HCT116 (cell line): Measurements from ENCODE around the gene GFI1B. TPM values are rescaled to one million over a fixed set of nuclear protein-coding genes. Genes with fewer than 3 reads are reported as not detected.
"Not testable (repeated sequence)": the region's sequence is repeated elsewhere in the genome, so short reads cannot be mapped to it uniquely, and the experiment has no call there.

ENCODE experiments used
- ATAC-seq: fragments of 200-7000 bp; cut with Tn5 transposase; 2 replicates; pipeline ENCODE4 v1.9.1; 2020; ENCODE audit warnings: mild to moderate bottlenecking, moderate library complexity
- BruUV-seq: library from RNA; stranded (reverse); fragments of 400-500 nt; replicated peaks from 2 replicates; lab custom pipeline; 2021; lab: Mats Ljungman, UMichigan
- CTCF ChIA-PET: fragments of 300-600 bp; sonication (Branson Sonifier 250); formaldehyde crosslinking; loops from one replicate; lab custom pipeline; 2021; ENCODE audit warnings: antibody characterized with exemption; lab: Charles Lee
- POLR2A ChIA-PET: fragments of 300-600, 350-600 bp; sonication (Branson Sonifier 250); formaldehyde crosslinking; loops from one replicate; lab custom pipeline; 2021; ENCODE audit warnings: antibody characterized with exemption; lab: Charles Lee
- RAD21 ChIA-PET, 2 experiments: fragments of 300-600 bp; sonication (Branson Sonifier 250); formaldehyde crosslinking; loops; one replicate each; lab custom pipeline; 2023; ENCODE audit warnings: low total read pairs in 2 of 2; ENCODE audit not compliant: uncharacterized antibody in 2 of 2, unreplicated experiment in 2 of 2, low non-redundant PET in 1 of 2; lab: Charles Lee
- DNase-seq: peaks from one replicate; pipeline ENCODE4 v3.0.0-alpha.2; 2010; ENCODE audit warnings: low read depth, low spot score
- H2AFZ ChIP-seq: fragments of 200-600 bp; shearing (Covaris generic), sonication (generic); 2 replicates; pipeline ENCODE4 v1.6.1; 2017; ENCODE audit warnings: low read depth, mixed run types, mixed read lengths, antibody characterized with exemption, low read length; ENCODE audit not compliant: poor library complexity, severe bottlenecking
- H3K27ac ChIP-seq: 2 replicates; pipeline ENCODE4 v1.5.1; 2012; ENCODE audit warnings: low read depth, low read length
- H3K27me3 ChIP-seq: fragments of 200-600 bp; sonication (generic); 2 replicates; pipeline ENCODE4 v1.6.1; 2016; ENCODE audit warnings: mixed run types, low read length, mixed read lengths; ENCODE audit not compliant: insufficient read depth
- H3K36me3 ChIP-seq, 2 experiments: fragments of 200-500 bp in 1 of 2; fragments of 200-600 bp in 1 of 2; sonication (Bioruptor generic) in 1 of 2; sonication (generic) in 1 of 2; 2 replicates each; pipeline versions ENCODE4 v1.5.1 to v1.6.1; 2014 to 2016; ENCODE audit warnings: low read length in 2 of 2, inconsistent platforms in 1 of 2, mixed read lengths in 1 of 2, mixed run types in 1 of 2; ENCODE audit not compliant: insufficient read depth in 2 of 2, control insufficient read depth in 1 of 2
- H3K4me1 ChIP-seq, 2 experiments: fragments of 200-600 bp in 1 of 2; sonication (generic) in 1 of 2; 2 replicates each; pipeline versions ENCODE4 v1.5.1 to v1.6.1; 2012 to 2017; ENCODE audit warnings: low read length in 2 of 2, inconsistent platforms in 1 of 2, mild to moderate bottlenecking in 1 of 2, mixed read lengths in 1 of 2, mixed run types in 1 of 2, moderate library complexity in 1 of 2; ENCODE audit not compliant: insufficient read depth in 2 of 2, control insufficient read depth in 1 of 2
- H3K4me2 ChIP-seq: fragments of 200-600 bp; sonication (generic); 2 replicates; pipeline ENCODE4 v1.6.1; 2017; ENCODE audit warnings: mixed run types, low read length, mixed read lengths
- H3K4me3 ChIP-seq, 2 experiments: fragments of 200-600 bp in 1 of 2; sonication (generic) in 1 of 2; replicated peaks in 1 of 2; 2 replicates each; pipeline ENCODE4 v1.5.1; 2011 to 2016; ENCODE audit warnings: low read length in 2 of 2, control low read depth in 1 of 2, low read depth in 1 of 2, mild to moderate bottlenecking in 1 of 2, mixed read lengths in 1 of 2, mixed run types in 1 of 2
- H3K79me2 ChIP-seq: fragments of 200-600 bp; sonication (generic); 2 replicates; pipeline ENCODE4 v1.6.1; 2017; ENCODE audit warnings: mild to moderate bottlenecking, mixed run types, low read length, moderate library complexity, mixed read lengths; ENCODE audit not compliant: insufficient read depth
- H3K9ac ChIP-seq: fragments of 200-600 bp; sonication (generic); 2 replicates; pipeline ENCODE4 v1.6.1; 2016; ENCODE audit warnings: low read length, mixed read lengths
- H3K9me2 ChIP-seq: fragments of 200-600 bp; sonication (generic), shearing (Covaris generic); 2 replicates; pipeline ENCODE4 v1.6.1; 2017; ENCODE audit warnings: mixed run types, mild to moderate bottlenecking, moderate library complexity; ENCODE audit not compliant: insufficient read depth
- H3K9me3 ChIP-seq, 2 experiments: fragments of 200-500 bp in 1 of 2; fragments of 200-600 bp in 1 of 2; sonication (Bioruptor generic) in 1 of 2; sonication (generic) in 1 of 2; 2 replicates each; pipeline ENCODE4 v1.6.1; 2014 to 2017; ENCODE audit warnings: low read length in 2 of 2, mixed read lengths in 2 of 2, inconsistent platforms in 1 of 2, low read depth in 1 of 2, mild to moderate bottlenecking in 1 of 2, mixed run types in 1 of 2, moderate library complexity in 1 of 2; ENCODE audit not compliant: control insufficient read depth in 1 of 2, insufficient read depth in 1 of 2
- H4K20me1 ChIP-seq: fragments of 200-600 bp; sonication (generic), shearing (Covaris generic); 2 replicates; pipeline ENCODE4 v1.6.1; 2017; ENCODE audit warnings: mixed run types, mild to moderate bottlenecking, moderate library complexity; ENCODE audit not compliant: insufficient read depth
- RAD21 ChIP-seq: IDR thresholded peaks from 2 replicates; pipeline ENCODE4 v1.6.1; 2012; ENCODE audit warnings: low read depth, mild to moderate bottlenecking
- intact Hi-C: fragments of 100-400 bp; cut with micrococcal nuclease; formaldehyde crosslinking; loops from 2 replicates; pipeline ENCODE4 v1.10.0; 2022
- microRNA-seq: library from miRNA; unstranded; fragments of <30 nt; microRNA quantifications from one replicate; pipeline ENCODE4, GENCODE V29; 2016; ENCODE audit warnings: borderline number of aligned reads
- total RNA-seq: library from RNA; stranded (reverse); gene quantifications from one replicate; pipeline ENCODE4 v1.2.1, GENCODE V29; 2021; ENCODE audit not compliant: unreplicated experiment
- TF ChIP-seq, protein P1 (sequence below), 3 experiments: fragments of 200-600 bp in 1 of 3; sonication (generic) in 1 of 3; IDR thresholded peaks in 2 of 3; conservative IDR thresholded peaks in 1 of 3; 2 replicates each; pipeline ENCODE4 v1.5.1; 2012 to 2017; ENCODE audit warnings: low read depth in 2 of 3, low read length in 2 of 3, antibody characterized with exemption in 1 of 3, borderline replicate concordance in 1 of 3, control low read depth in 1 of 3, mild to moderate bottlenecking in 1 of 3, mixed read lengths in 1 of 3, mixed run types in 1 of 3, moderate library complexity in 1 of 3; ENCODE audit not compliant: insufficient read depth in 1 of 3

GFI1B gene
- total RNA-seq, 1 experiment from 2014 or later = 0.20 TPM

DNA sequence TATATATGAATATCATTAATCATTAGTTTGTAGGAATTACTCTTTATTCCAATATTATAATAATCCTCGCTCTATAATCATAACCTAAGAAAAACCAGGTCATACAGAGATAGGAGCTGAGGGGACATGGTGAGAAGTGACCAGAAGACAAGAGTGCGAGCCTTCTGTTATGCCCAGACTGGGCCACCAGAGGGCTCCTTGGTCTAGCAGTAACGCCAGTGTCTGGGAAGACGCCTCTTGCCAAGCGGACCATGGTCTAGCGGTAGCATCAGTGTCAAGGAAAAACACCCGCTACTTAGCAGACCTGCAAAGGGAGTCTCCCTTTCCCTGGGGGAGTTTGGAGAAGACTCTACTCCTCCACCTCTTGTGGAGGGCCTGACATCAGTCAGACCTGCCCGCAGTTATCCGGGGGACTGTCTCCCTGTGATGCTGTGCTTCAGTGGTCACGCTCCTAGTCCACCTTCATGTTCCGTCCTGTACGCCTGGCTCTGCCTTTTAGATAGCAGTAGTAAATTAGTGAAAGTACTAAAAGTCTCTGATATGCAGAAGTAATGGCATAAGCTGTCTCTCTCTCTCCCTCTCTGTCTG is 62.5 kb downstream of the GFI1B start:
- not testable (repeated sequence) for H2AFZ ChIP-seq, H3K9ac ChIP-seq, H3K27me3 ChIP-seq, H3K9me2 ChIP-seq, H3K27ac ChIP-seq, BruUV-seq, H3K4me3 ChIP-seq, DNase-seq, H4K20me1 ChIP-seq, H3K9me3 ChIP-seq, H3K4me1 ChIP-seq, H3K4me2 ChIP-seq, ATAC-seq
- Histone ChIP-seq H3K36me3 (peaks cover 13 to 41% of the 10 kb centered on the region in 2 experiments; a peak in 3 of 4 replicates), H3K79me2 (peaks cover 66% of the 10 kb centered on the region)
- CTCF ChIA-PET = interaction anchor here (1.0 to 1.2 kb wide), 3 partner anchors 19 to 106 kb away, joined by 3 to 5 read pairs (median 4); no protein-coding TSS in a partner anchor
- intact Hi-C loops = loop anchor here (2.0 kb wide), 1 partner anchor 104 kb away; no protein-coding TSS in a partner anchor
- TF ChIP-seq, protein P1, sequence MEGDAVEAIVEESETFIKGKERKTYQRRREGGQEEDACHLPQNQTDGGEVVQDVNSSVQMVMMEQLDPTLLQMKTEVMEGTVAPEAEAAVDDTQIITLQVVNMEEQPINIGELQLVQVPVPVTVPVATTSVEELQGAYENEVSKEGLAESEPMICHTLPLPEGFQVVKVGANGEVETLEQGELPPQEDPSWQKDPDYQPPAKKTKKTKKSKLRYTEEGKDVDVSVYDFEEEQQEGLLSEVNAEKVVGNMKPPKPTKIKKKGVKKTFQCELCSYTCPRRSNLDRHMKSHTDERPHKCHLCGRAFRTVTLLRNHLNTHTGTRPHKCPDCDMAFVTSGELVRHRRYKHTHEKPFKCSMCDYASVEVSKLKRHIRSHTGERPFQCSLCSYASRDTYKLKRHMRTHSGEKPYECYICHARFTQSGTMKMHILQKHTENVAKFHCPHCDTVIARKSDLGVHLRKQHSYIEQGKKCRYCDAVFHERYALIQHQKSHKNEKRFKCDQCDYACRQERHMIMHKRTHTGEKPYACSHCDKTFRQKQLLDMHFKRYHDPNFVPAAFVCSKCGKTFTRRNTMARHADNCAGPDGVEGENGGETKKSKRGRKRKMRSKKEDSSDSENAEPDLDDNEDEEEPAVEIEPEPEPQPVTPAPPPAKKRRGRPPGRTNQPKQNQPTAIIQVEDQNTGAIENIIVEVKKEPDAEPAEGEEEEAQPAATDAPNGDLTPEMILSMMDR (IDR thresholded peaks at IDR 0.05 in 2 of 3, conservative IDR thresholded peaks at IDR 0.05 in 1 of 3; ENCODE audit: borderline replicate concordance in 1 of 3, insufficient read depth in 1 of 3, low read depth in 2 of 3, low read length in 2 of 3) = peak; percentile 50 to 59 (median 52); a peak in 5 of 6 replicates
- peak; percentile 61 for TF ChIP-seq RAD21
- POLR2A ChIA-PET = interaction anchor here (1.2 kb wide), 1 partner anchor 10 kb away, joined by 4 read pairs; the partner anchor contains the start of gene GTF3C5
- RAD21 ChIA-PET = interaction anchor here in 1 of 2 experiments (1.3 kb wide), 1 partner anchor 102 kb away, joined by 3 read pairs; no protein-coding TSS in a partner anchor

Small RNA genes lying within 50 kb of the gene (microRNA-seq; reads per million reads assigned to microRNA genes)
- not detected for gene MIR548AW

Other genes with a start within 250 kb of the GFI1B start
- 2.5 TPM for gene AK8, start 100.4 kb upstream of the GFI1B start, total RNA-seq
- gene SPACA9, start 99.8 kb upstream of the GFI1B start, total RNA-seq = 8.0 TPM
- gene TSC1, start 34.1 kb upstream of the GFI1B start, total RNA-seq = 34.5 TPM
- 95.1 TPM for gene GTF3C5, start 52.3 kb downstream of the GFI1B start, total RNA-seq
- 6.9 TPM for gene CEL, start 83.3 kb downstream of the GFI1B start, total RNA-seq
- gene RALGDS, start 142.5 kb downstream of the GFI1B start, total RNA-seq = 36.1 TPM
- gene GBGT1, start 185.2 kb downstream of the GFI1B start, total RNA-seq = 0.34 TPM
- gene OBP2B, start 230.6 kb downstream of the GFI1B start, total RNA-seq = not detected